BLaER1 (cell line): ENCODE results near the gene PPIP5K1.
"Not testable (repeated sequence)": the region's sequence is repeated elsewhere in the genome, so short reads cannot be mapped to it uniquely, and the experiment has no call there.

ENCODE experiments used
- H3K27ac ChIP-seq: shearing (Covaris generic); formaldehyde crosslinking; 2 replicates; pipeline ENCODE4 v1.8.1; 2022
- H3K27me3 ChIP-seq: shearing (Covaris generic); formaldehyde crosslinking; 2 replicates; pipeline ENCODE4 v1.8.1; 2022
- H3K36me3 ChIP-seq: shearing (Covaris generic); formaldehyde crosslinking; 2 replicates; pipeline ENCODE4 v1.8.1; 2022
- H3K4me1 ChIP-seq: shearing (Covaris generic); formaldehyde crosslinking; 2 replicates; pipeline ENCODE4 v1.8.1; 2022
- H3K4me2 ChIP-seq: shearing (Covaris generic); formaldehyde crosslinking; 2 replicates; pipeline ENCODE4 v1.8.1; 2022
- H3K4me3 ChIP-seq: shearing (Covaris generic); formaldehyde crosslinking; 2 replicates; pipeline ENCODE4 v1.8.1; 2022
- H3K9ac ChIP-seq: shearing (Covaris generic); formaldehyde crosslinking; 2 replicates; pipeline ENCODE4 v1.8.1; 2022
- H3K9me3 ChIP-seq: shearing (Covaris generic); formaldehyde crosslinking; 2 replicates; pipeline ENCODE4 v1.8.1; 2022
- H4K20me1 ChIP-seq: shearing (Covaris generic); formaldehyde crosslinking; 2 replicates; pipeline ENCODE4 v1.8.1; 2022
- Cebpa-rat ChIP-seq: shearing (Covaris generic); IDR thresholded peaks from 2 replicates; pipeline ENCODE4 v1.8.1; 2022

PPIP5K1 gene

DNA sequence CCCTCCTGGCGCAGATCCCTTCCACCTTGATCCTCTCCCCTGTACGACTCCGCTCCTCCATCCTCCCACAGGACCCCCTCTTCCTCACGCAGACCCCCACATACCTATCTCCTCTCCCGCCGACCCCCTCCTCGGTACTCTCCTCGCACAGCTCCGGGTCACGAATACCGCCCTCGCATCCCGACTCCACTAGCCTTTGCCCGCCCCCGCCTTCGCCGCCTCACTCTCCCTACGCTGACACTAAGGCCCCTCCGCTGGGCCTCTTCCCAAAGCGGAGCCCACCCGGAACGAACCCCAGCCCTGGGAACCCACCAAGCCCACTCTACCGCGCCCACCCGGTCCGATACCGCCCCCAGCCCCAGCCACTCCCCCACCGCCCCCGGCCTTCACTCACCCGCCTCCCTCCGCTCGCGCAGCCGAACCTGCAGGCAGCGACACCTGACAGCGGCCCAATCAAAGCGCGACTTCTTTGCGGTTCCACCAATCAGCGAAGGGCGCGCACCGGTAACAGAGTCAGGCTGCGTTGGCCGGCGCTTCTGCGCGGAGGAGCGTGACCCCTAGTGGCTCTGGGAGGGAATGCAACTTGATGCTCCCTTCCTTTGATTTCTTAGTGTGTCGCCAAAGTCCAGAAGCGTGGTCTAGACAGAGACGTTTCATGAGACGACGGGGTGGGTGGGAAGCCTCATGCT lies at the start of gene PPIP5K1:
Gene PPIP5K1, minus strand, starts transcription at position 431 of the 689 bp plus-strand sequence. CDS start 5,704 bp downstream, outside the sequence.
- not testable (repeated sequence) for H3K9me3 ChIP-seq, H3K36me3 ChIP-seq, H3K4me1 ChIP-seq, H3K27me3 ChIP-seq, H3K9ac ChIP-seq, H3K4me3 ChIP-seq, H4K20me1 ChIP-seq, H3K27ac ChIP-seq, H3K4me2 ChIP-seq

GRCh38 chr15:43638464-43639204 lies 48.6 kb upstream of the PPIP5K1 start:
- not testable (repeated sequence) for H3K4me2 ChIP-seq, H3K9me3 ChIP-seq, H4K20me1 ChIP-seq, H3K36me3 ChIP-seq, H3K4me1 ChIP-seq, H3K27ac ChIP-seq, H3K9ac ChIP-seq, H3K27me3 ChIP-seq, H3K4me3 ChIP-seq

- H3K9me3 ChIP-seq, H3K27me3 ChIP-seq, H3K4me3 ChIP-seq, H4K20me1 ChIP-seq, H3K9ac ChIP-seq, H3K4me1 ChIP-seq, H3K36me3 ChIP-seq, H3K27ac ChIP-seq, H3K4me2 ChIP-seq: not testable (repeated sequence)
Observed at GRCh38 chr15:43626937-43627336, 36.9 kb upstream of the PPIP5K1 start.

- Histone ChIP-seq H3K27ac (no peak overlapping the region), H3K36me3 (no peaks in the 10 kb centered on the region), H3K4me1 (no peaks in the 10 kb centered on the region), H3K9ac (no peak overlapping the region), H3K4me3 (no peak overlapping the region), H3K4me2 (no peak overlapping the region), H3K27me3 (no peaks in the 10 kb centered on the region), H4K20me1 (no peaks in the 10 kb centered on the region), H3K9me3 (no peaks in the 10 kb centered on the region)
- no peak for TF ChIP-seq Cebpa-rat
Observed at GRCh38 chr15:43625106-43625505, 35.1 kb upstream of the PPIP5K1 start.

- H3K4me2 ChIP-seq, H3K4me1 ChIP-seq, H3K36me3 ChIP-seq, H3K27me3 ChIP-seq, H3K9me3 ChIP-seq, H4K20me1 ChIP-seq, H3K4me3 ChIP-seq, H3K9ac ChIP-seq, H3K27ac ChIP-seq: not testable (repeated sequence)
Observed at GRCh38 chr15:43622068-43622799, 32.2 kb upstream of the PPIP5K1 start.

DNA sequence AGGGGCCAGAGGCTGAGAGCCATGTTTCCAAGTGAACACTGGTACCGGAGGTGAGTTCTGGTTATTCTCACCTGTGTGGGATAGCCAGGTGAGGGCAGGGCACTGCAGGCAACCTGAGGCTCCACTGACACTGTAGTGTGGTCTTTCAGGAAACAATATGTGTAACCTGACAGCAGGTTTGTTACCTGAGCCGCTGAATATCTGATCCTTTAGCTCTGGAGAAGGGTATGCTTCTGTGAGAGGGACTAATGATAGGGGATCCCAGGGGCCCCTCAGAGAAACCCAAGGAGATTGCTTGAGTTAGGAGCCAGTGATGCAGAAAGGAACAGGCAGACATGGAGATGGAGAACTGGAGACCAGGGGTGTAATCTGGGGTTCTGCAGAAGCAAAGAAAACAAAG lies 28.7 kb upstream of the PPIP5K1 start, which contains the start of gene STRC:
Gene STRC, minus strand, starts transcription at position 101 of the 400 bp plus-strand sequence. Its CDS starts 78 bp downstream, at position 23.
- H3K4me1 ChIP-seq, H3K27ac ChIP-seq, H3K4me3 ChIP-seq, H3K36me3 ChIP-seq, H3K9ac ChIP-seq, H4K20me1 ChIP-seq, H3K27me3 ChIP-seq, H3K9me3 ChIP-seq, H3K4me2 ChIP-seq: not testable (repeated sequence)

GRCh38 chr15:43617750-43618149 lies 27.7 kb upstream of the PPIP5K1 start:
- not testable (repeated sequence) for H3K9ac ChIP-seq, H3K36me3 ChIP-seq, H4K20me1 ChIP-seq, H3K27me3 ChIP-seq, H3K4me3 ChIP-seq, H3K27ac ChIP-seq, H3K9me3 ChIP-seq, H3K4me2 ChIP-seq, H3K4me1 ChIP-seq

GRCh38 chr15:43602233-43602632 lies 12.2 kb upstream of the PPIP5K1 start:
- not testable (repeated sequence) for H3K4me2 ChIP-seq, H3K9ac ChIP-seq, H3K4me3 ChIP-seq, H3K9me3 ChIP-seq, H3K27me3 ChIP-seq, H3K36me3 ChIP-seq, H4K20me1 ChIP-seq, H3K27ac ChIP-seq, H3K4me1 ChIP-seq

GRCh38 chr15:43600200-43600599 lies 10.2 kb upstream of the PPIP5K1 start:
- H3K4me1 ChIP-seq, H3K36me3 ChIP-seq, H3K27ac ChIP-seq, H3K27me3 ChIP-seq, H4K20me1 ChIP-seq, H3K9ac ChIP-seq, H3K4me2 ChIP-seq, H3K4me3 ChIP-seq, H3K9me3 ChIP-seq: not testable (repeated sequence)

GRCh38 chr15:43599131-43599530 lies 9.1 kb upstream of the PPIP5K1 start:
- H3K9ac ChIP-seq, H3K27ac ChIP-seq, H3K4me2 ChIP-seq, H4K20me1 ChIP-seq, H3K4me1 ChIP-seq, H3K27me3 ChIP-seq, H3K9me3 ChIP-seq, H3K36me3 ChIP-seq, H3K4me3 ChIP-seq: not testable (repeated sequence)

DNA sequence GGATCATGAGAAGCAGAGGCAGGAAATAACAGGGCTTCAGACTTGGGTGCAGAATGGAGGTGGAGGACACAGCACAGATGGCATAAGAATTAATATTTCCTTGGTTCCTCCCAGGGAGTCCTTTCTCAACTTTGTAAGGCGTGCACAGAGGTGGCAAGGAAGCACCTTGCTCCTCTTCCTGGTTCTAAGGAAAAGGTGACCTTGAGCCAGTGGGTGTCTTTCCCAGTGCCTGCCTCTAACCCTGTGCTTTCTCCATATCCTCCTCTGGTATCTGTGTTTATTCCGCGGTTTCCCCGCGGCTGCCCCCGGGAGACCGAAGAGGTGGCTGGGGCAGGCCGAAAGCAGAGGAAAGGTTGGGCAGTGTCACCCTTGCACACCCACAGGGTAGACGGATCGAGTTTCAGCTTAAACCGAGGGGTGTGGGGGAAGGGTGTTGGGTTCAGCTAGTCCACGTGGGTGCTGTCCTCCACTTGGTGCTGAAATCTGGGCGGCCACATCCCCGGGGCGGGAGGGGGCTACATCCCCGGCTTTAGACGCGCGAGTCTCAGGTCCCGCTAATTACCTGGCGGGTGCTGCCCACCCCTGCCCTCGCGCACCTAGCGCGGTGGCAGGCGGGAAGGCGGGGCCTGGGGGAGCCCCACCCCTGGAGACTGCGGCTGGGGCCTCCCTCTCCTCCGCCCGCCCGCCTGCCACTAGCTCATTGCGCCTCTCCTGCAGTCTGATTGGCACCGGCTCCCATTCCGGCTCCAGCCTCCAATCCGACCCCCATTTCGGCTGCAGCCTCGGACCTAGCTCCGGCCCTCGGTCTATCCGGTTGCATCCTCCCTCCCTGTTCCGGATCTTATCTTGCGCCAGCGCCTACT lies 3.6 kb upstream of the PPIP5K1 start, which contains the start of gene CKMT1B:
Gene CKMT1B, plus strand, starts transcription at position 700 of the 863 bp plus-strand sequence. CDS start 192 bp downstream, outside the sequence.
- not testable (repeated sequence) for H3K27me3 ChIP-seq, H3K9ac ChIP-seq

GRCh38 chr15:43592841-43593240 lies 2.8 kb upstream of the PPIP5K1 start:
- H3K4me3 ChIP-seq, H3K36me3 ChIP-seq, H3K4me2 ChIP-seq, H3K9me3 ChIP-seq, H3K27ac ChIP-seq, H3K4me1 ChIP-seq, H3K9ac ChIP-seq, H4K20me1 ChIP-seq, H3K27me3 ChIP-seq: not testable (repeated sequence)

More for the DNA sequence above, 3.6 kb upstream of the PPIP5K1 start, which contains the start of gene CKMT1B:
- H3K36me3 ChIP-seq, H3K27ac ChIP-seq, H4K20me1 ChIP-seq, H3K4me2 ChIP-seq, H3K4me1 ChIP-seq, H3K4me3 ChIP-seq, H3K9me3 ChIP-seq: not testable (repeated sequence)

- not testable (repeated sequence) for H3K4me3 ChIP-seq, H3K27me3 ChIP-seq, H3K27ac ChIP-seq, H3K4me2 ChIP-seq, H3K9me3 ChIP-seq, H4K20me1 ChIP-seq, H3K9ac ChIP-seq, H3K4me1 ChIP-seq, H3K36me3 ChIP-seq
Observed at GRCh38 chr15:43574607-43575006, 15.4 kb downstream of the PPIP5K1 start.
